Right atrium auricular region (tissue), 2 donors: Measurements from ENCODE around the gene LINC01488. TPM values are rescaled to one million over a fixed set of nuclear protein-coding genes. Genes with fewer than 3 reads are reported as not detected.

Experiments
- DNase-seq: peaks from one replicate; pipeline ENCODE4 v3.0.0-alpha.2; 2019; ENCODE audit warnings: low spot score
- H3K27ac ChIP-seq, 2 donors: fragments of 200-600 bp; sonication (generic); 1 replicate in 1 of 2; 2 replicates in 1 of 2; pipeline ENCODE4 v1.5.1; 2016 to 2019
- H3K27me3 ChIP-seq, 2 donors: fragments of 200-600 bp; sonication (generic); one replicate each; pipeline versions ENCODE4 v1.5.1 to v1.6.0; 2017 to 2019
- H3K36me3 ChIP-seq: fragments of 200-600 bp; sonication (generic); one replicate; pipeline ENCODE4 v1.5.1; 2016
- H3K4me1 ChIP-seq, 2 donors: fragments of 200-600 bp; sonication (generic); one replicate each; pipeline versions ENCODE4 v1.5.1 to v1.6.0; 2017 to 2019
- H3K4me3 ChIP-seq, 2 donors: fragments of 200-600 bp; sonication (generic); 1 replicate in 1 of 2; 2 replicates in 1 of 2; pipeline ENCODE4 v1.5.1; 2017 to 2019; ENCODE audit warnings: mild to moderate bottlenecking in 1 of 2, moderate library complexity in 1 of 2
- H3K9me3 ChIP-seq, 2 donors: fragments of 200-600 bp; sonication (generic); one replicate each; pipeline ENCODE4 v1.5.1; 2019
- CTCF ChIP-seq, 2 donors: fragments of 200-600 bp; sonication (generic); IDR thresholded peaks; one replicate each; pipeline ENCODE4 v1.5.1; 2019; ENCODE audit warnings: antibody characterized with exemption in 2 of 2
- total RNA-seq, 2 donors: library from RNA; depleted of rRNA; stranded (reverse); fragments of >200 nt; gene quantifications; one replicate each; pipeline ENCODE4 v1.1.0, GENCODE V29; 2016

Gene LINC01488
- total RNA-seq, 2 donors from 2014 or later = not detected

- peaks cover 0 to 4% of the 10 kb centered on the region in 2 donors for H3K4me1 ChIP-seq
- no peak for TF ChIP-seq CTCF (IDR thresholded peaks at IDR 0.05)
- DNase-seq = no peak
Observed at GRCh38 chr11:69533296-69534165, 52.1 kb downstream of the LINC01488 start.

GRCh38 chr11:69534166-69534530 lies 52.7 kb downstream of the LINC01488 start:
- no peaks in the 10 kb centered on the region for H3K27me3 ChIP-seq
- H3K4me3 ChIP-seq = no peak overlapping the region
- no peak overlapping the region for H3K27ac ChIP-seq
- no peak for DNase-seq
- TF ChIP-seq CTCF (IDR thresholded peaks at IDR 0.05) = no peak
- H3K9me3 ChIP-seq = no peaks in the 10 kb centered on the region
- H3K4me1 ChIP-seq = peaks cover 0 to 10% of the 10 kb centered on the region in 2 donors
- H3K36me3 ChIP-seq = no peaks in the 10 kb centered on the region

More at GRCh38 chr11:69533296-69534165, 52.1 kb downstream of the LINC01488 start:
- Histone ChIP-seq H3K9me3 (no peaks in the 10 kb centered on the region), H3K27ac (no peak overlapping the region), H3K36me3 (no peaks in the 10 kb centered on the region), H3K4me3 (no peak overlapping the region), H3K27me3 (no peaks in the 10 kb centered on the region)

- Histone ChIP-seq H3K4me3 (no peak overlapping the region), H3K9me3 (no peaks in the 10 kb centered on the region), H3K27ac (no peak overlapping the region), H3K36me3 (no peaks in the 10 kb centered on the region), H3K4me1 (peaks cover 0 to 28% of the 10 kb centered on the region in 2 donors), H3K27me3 (no peaks in the 10 kb centered on the region)
- no peak for TF ChIP-seq CTCF (IDR thresholded peaks at IDR 0.05)
- no peak for DNase-seq
Observed at GRCh38 chr11:69535908-69536307, 54.4 kb downstream of the LINC01488 start.

- Histone ChIP-seq H3K27ac (no peak overlapping the region), H3K27me3 (no peaks in the 10 kb centered on the region), H3K36me3 (no peaks in the 10 kb centered on the region), H3K4me3 (no peak overlapping the region), H3K4me1 (peaks cover 0 to 33% of the 10 kb centered on the region in 2 donors), H3K9me3 (no peaks in the 10 kb centered on the region)
- DNase-seq = no peak
- TF ChIP-seq CTCF (IDR thresholded peaks at IDR 0.05) = no peak
Observed at GRCh38 chr11:69536406-69536805, 54.9 kb downstream of the LINC01488 start.

- no peaks in the 10 kb centered on the region for H3K9me3 ChIP-seq
- no peak overlapping the region for H3K4me3 ChIP-seq
- H3K36me3 ChIP-seq = no peaks in the 10 kb centered on the region
- H3K4me1 ChIP-seq = peaks cover 0 to 38% of the 10 kb centered on the region in 2 donors
- no peak for TF ChIP-seq CTCF (IDR thresholded peaks at IDR 0.05)
- H3K27me3 ChIP-seq = no peaks in the 10 kb centered on the region
- no peak for DNase-seq
- H3K27ac ChIP-seq = no peak overlapping the region
Observed at GRCh38 chr11:69537126-69537525, 55.7 kb downstream of the LINC01488 start.
